ENCODE measurements around the gene PSMD1.
"Not testable (repeated sequence)": the region's sequence is repeated elsewhere in the genome, so short reads cannot be mapped to it uniquely, and the experiment has no call there.

PSMD1 gene

GRCh38 chr2:231191896-231192872 lies 135.5 kb downstream of the PSMD1 start:
- peak; percentile 84 for TF ChIP-seq CTCF (IDR thresholded peaks at IDR 0.05; ENCODE audit: low read depth, low read length)
- H3K4me3 ChIP-seq (ENCODE audit: low read depth, low read length) = no peak overlapping the region
- in situ Hi-C loops (cut with HindIII; ENCODE audit: low sequenced_read_pairs) = no loop called here
- DNase-seq (ENCODE audit: low read depth, low spot score) = peak; percentile 86

- TF ChIP-seq CTCF (IDR thresholded peaks at IDR 0.05; ENCODE audit: low read depth, low read length) = no peak
- no peak for DNase-seq (ENCODE audit: low read depth, low spot score)
- no peak overlapping the region for H3K4me3 ChIP-seq (ENCODE audit: low read depth, low read length)
- in situ Hi-C loops (cut with HindIII; ENCODE audit: low sequenced_read_pairs) = no loop called here
These were observed 136.5 kb downstream of the PSMD1 start for GRCh38 chr2:231193216-231193615.

- TF ChIP-seq CTCF (IDR thresholded peaks at IDR 0.05; ENCODE audit: low read depth, low read length) = no peak
- DNase-seq (ENCODE audit: low read depth, low spot score) = no peak
- H3K4me3 ChIP-seq (ENCODE audit: low read depth, low read length) = no peak overlapping the region
- in situ Hi-C loops (cut with HindIII; ENCODE audit: low sequenced_read_pairs) = no loop called here
These were observed 139.9 kb downstream of the PSMD1 start for GRCh38 chr2:231196592-231196991.

- H3K4me3 ChIP-seq (ENCODE audit: low read depth, low read length); DNase-seq (ENCODE audit: low read depth, low spot score); in situ Hi-C loops (cut with HindIII; ENCODE audit: low sequenced_read_pairs): not testable (repeated sequence)
These were observed 140.5 kb downstream of the PSMD1 start for GRCh38 chr2:231197196-231197595.

GRCh38 chr2:231197706-231198290 lies 141.1 kb downstream of the PSMD1 start:
- H3K4me3 ChIP-seq (ENCODE audit: low read depth, low read length) = peak overlapping the region; percentile 85
- TF ChIP-seq CTCF (IDR thresholded peaks at IDR 0.05; ENCODE audit: low read depth, low read length) = no peak
- in situ Hi-C loops (cut with HindIII; ENCODE audit: low sequenced_read_pairs) = no loop called here

GRCh38 chr2:231198291-231199173 lies 141.9 kb downstream of the PSMD1 start, which contains the start of gene ARMC9:
ARMC9 (plus strand) TSS chr2:231198631; CDS start chr2:231206239, 7,608 bp downstream.
- H3K4me3 ChIP-seq (ENCODE audit: low read depth, low read length) = peak within 1 kb of the TSS; percentile 85
- no peak for TF ChIP-seq CTCF (IDR thresholded peaks at IDR 0.05; ENCODE audit: low read depth, low read length)
- in situ Hi-C loops (cut with HindIII; ENCODE audit: low sequenced_read_pairs) = no loop called here
- peak; percentile 63 for DNase-seq (ENCODE audit: low read depth, low spot score)

More at GRCh38 chr2:231197706-231198290, 141.1 kb downstream of the PSMD1 start:
- DNase-seq (ENCODE audit: low read depth, low spot score) = no peak

Data from astrocyte of the spinal cord (primary cell).